ENCODE results near the gene PRTN3. TPM values are rescaled to one million over a fixed set of nuclear protein-coding genes. Genes with fewer than 3 reads are reported as not detected.

Gene PRTN3
- polyA plus RNA-seq, 1 of the 3 experiments (the other 2 are of a cell fraction) = not detected

DNA sequence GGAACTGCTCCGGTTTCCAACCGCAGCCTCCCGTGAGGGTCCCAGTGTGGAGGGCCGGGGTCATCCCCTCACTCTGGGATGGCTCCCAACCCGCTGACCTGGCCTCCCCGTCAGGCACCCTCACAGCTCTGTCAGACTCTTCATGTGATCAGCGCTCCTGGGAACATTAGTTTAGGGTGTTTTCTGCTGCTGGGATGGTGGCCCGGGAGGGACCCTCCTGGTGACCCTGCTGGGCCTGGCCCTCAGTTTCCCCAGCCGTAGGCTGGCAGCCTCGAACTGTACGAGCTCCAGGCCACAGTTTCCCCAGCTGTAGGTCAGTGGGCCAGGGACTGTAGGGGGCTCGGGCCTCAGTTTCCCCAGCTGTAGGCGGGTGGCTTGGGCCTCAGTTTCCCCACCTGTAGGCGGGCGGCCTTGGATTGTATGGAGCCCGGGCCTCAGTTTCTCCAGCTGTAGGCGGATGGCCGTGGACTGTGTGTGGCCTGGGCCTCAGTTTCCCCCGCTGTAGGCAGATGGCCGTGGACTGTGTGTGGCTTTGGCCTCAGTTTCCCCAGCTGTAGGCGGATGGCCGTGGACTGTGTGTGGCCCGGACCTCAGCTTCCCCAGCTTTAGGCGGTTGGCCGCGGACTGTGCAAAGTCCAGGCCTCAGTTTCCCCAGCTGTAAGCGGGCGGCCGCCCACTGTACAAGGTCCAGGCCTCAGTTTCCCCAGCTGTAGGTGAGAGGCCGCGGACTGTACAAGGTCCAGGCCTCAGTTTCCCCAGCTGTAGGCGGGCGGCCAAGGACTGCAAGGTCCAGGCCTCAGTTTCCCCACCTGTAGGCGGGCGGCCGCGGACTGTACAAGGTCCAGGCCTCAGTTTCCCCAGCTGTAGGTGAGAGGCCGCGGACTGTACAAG lies 44.9 kb upstream of the PRTN3 start:
- H3K27me3 ChIP-seq (ENCODE audit: insufficient read depth) = no peaks in the 10 kb centered on the region
- peaks cover 4% of the 10 kb centered on the region for H3F3A ChIP-seq (replicated peaks; ENCODE audit: insufficient read depth)
- H3K9me3 ChIP-seq = no peaks in the 10 kb centered on the region
- no peaks in the 10 kb centered on the region for H3K9me2 ChIP-seq
- peaks cover 31% of the 10 kb centered on the region for H4K20me1 ChIP-seq (ENCODE audit: insufficient read depth)
- WGBS (ENCODE audit: low lambda C conversion rate) = 89% methylated on average over 15 of the region's 39 CpGs
- no peak overlapping the region; a peak in 1 of 4 replicates for H3K27ac ChIP-seq (ENCODE audit: low read depth in 2 of 2, low read length in 1 of 2)
- H3K4me1 ChIP-seq (ENCODE audit: control insufficient read depth in 1 of 2, insufficient read depth in 2 of 2, low read depth in 1 of 2, low read length in 1 of 2) = peaks cover 16 to 35% of the 10 kb centered on the region in 2 experiments; a peak in 3 of 4 replicates
- peak overlapping the region; percentile 62 to 69; a peak in 3 of 4 replicates for H3K4me3 ChIP-seq (ENCODE audit: low read depth in 2 of 2, low read length in 1 of 2)
- ChIA-PET POLR2A (interaction anchor here (0.6 to 1.6 kb wide), 3 partner anchors 55 to 453 kb away, joined by 3 to 4 read pairs (median 3); no protein-coding TSS in a partner anchor), CTCF (interaction anchor here (1.2 to 1.5 kb wide), 2 partner anchors 54 to 188 kb away, joined by 3 read pairs; partner anchors contain the start of gene WDR18)
- no peak overlapping the region for H2AFZ ChIP-seq (ENCODE audit: low read depth)
- peak overlapping the region; percentile 82 for H3K4me2 ChIP-seq
- peaks cover 31% of the 10 kb centered on the region for H3K79me2 ChIP-seq (ENCODE audit: insufficient read depth)
- TF ChIP-seq RXRA (IDR thresholded peaks at IDR 0.05; ENCODE audit: borderline replicate concordance, low read depth) (no peak), ZBTB33 (IDR thresholded peaks at IDR 0.05; ENCODE audit: borderline replicate concordance, low read depth) (no peak), FOSL2 (IDR thresholded peaks at IDR 0.05; ENCODE audit: borderline replicate concordance, low read depth) (no peak), NFIC (IDR thresholded peaks at IDR 0.05; ENCODE audit: borderline replicate concordance) (no peak), NRF1 (IDR thresholded peaks at IDR 0.05; ENCODE audit: low read depth, low read length) (no peak), TAF1 (IDR thresholded peaks at IDR 0.05; ENCODE audit: borderline replicate concordance, low read depth, low read length) (no peak), POLR2AphosphoS5 (IDR thresholded peaks at IDR 0.05; ENCODE audit: low read depth, low read length) (no peak), CTCF (IDR thresholded peaks at IDR 0.05) (no peak), MAX (IDR thresholded peaks at IDR 0.05; ENCODE audit: low read depth) (no peak), MEF2A (IDR thresholded peaks at IDR 0.05; ENCODE audit: borderline replicate concordance, low read depth) (no peak), SIN3A (IDR thresholded peaks at IDR 0.05; ENCODE audit: borderline replicate concordance, low read depth, low read length) (no peak), EP300 (IDR thresholded peaks at IDR 0.05; ENCODE audit: borderline replicate concordance in 1 of 2, low read depth in 1 of 2, low read length in 1 of 2) (no peak), RFX5 (IDR thresholded peaks at IDR 0.05; ENCODE audit: low read length) (no peak), ELF1 (IDR thresholded peaks at IDR 0.05) (no peak), IRF3 (IDR thresholded peaks at IDR 0.05; ENCODE audit: low read depth, low read length) (no peak), MXI1 (IDR thresholded peaks at IDR 0.05; ENCODE audit: low read depth, low read length) (no peak), TEAD4 (IDR thresholded peaks at IDR 0.05; ENCODE audit: borderline replicate concordance, insufficient read depth) (no peak)
- TF ChIP-seq, protein P1, sequence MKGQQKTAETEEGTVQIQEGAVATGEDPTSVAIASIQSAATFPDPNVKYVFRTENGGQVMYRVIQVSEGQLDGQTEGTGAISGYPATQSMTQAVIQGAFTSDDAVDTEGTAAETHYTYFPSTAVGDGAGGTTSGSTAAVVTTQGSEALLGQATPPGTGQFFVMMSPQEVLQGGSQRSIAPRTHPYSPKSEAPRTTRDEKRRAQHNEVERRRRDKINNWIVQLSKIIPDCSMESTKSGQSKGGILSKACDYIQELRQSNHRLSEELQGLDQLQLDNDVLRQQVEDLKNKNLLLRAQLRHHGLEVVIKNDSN (IDR thresholded peaks at IDR 0.05; ENCODE audit: borderline replicate concordance, low read depth) = no peak
- H3K36me3 ChIP-seq (replicated peaks in 1 of 2; ENCODE audit: control insufficient read depth in 1 of 2, insufficient read depth in 2 of 2, low read length in 1 of 2) = peaks cover 8 to 10% of the 10 kb centered on the region in 2 experiments
- H3K9ac ChIP-seq = peak overlapping the region; percentile 76; the same call in 1 of the 2 replicates
- no peak for DNase-seq

All from SK-N-SH (cell line).